Upper lobe of left lung (tissue), 6 donors: ENCODE results near the gene TESPA1. TPM values are rescaled to one million over a fixed set of nuclear protein-coding genes. Genes with fewer than 3 reads are reported as not detected.
"Not testable (repeated sequence)": the region's sequence is repeated elsewhere in the genome, so short reads cannot be mapped to it uniquely, and the experiment has no call there.

Source experiments
- ATAC-seq, 2 donors: fragments of 200-7000 bp; cut with Tn5 transposase; one replicate each; pipeline ENCODE4 v1.9.1; 2022; ENCODE audit warnings: mild to moderate bottlenecking in 2 of 2, moderate library complexity in 2 of 2; ENCODE audit not compliant: low FRiP score in 2 of 2
- DNase-seq, 2 donors: peaks; one replicate each; pipeline ENCODE4 v3.0.0-alpha.2; 2019 to 2020
- H3K27ac ChIP-seq, 4 donors: fragments of 200-600 bp; sonication (generic); one replicate each; pipeline ENCODE4 v1.5.1; 2016 to 2019
- H3K27me3 ChIP-seq, 4 donors: fragments of 200-600 bp; sonication (generic); one replicate each; pipeline ENCODE4 v1.5.1; 2017 to 2019
- H3K36me3 ChIP-seq, 4 donors: fragments of 200-600 bp; sonication (generic); one replicate each; pipeline ENCODE4 v1.5.1; 2016 to 2019
- H3K4me1 ChIP-seq, 4 donors: fragments of 200-600 bp; sonication (generic); one replicate each; pipeline ENCODE4 v1.5.1; 2018 to 2019
- H3K4me3 ChIP-seq, 4 donors: fragments of 200-600 bp; sonication (generic); one replicate each; pipeline ENCODE4 v1.5.1; 2017 to 2019; ENCODE audit warnings: mild to moderate bottlenecking in 2 of 4, moderate library complexity in 1 of 4
- H3K9me3 ChIP-seq, 4 donors: fragments of 200-600 bp; sonication (generic); one replicate each; pipeline ENCODE4 v1.5.1; 2018 to 2019
- CTCF ChIP-seq, 6 experiments: fragments of 450-650 bp in 4 of 6; fragments of 200-600 bp in 2 of 6; sonication (generic) in 2 of 6; IDR thresholded peaks; one replicate each; pipeline ENCODE4 v1.5.1; 2016 to 2019; ENCODE audit warnings: antibody characterized with exemption in 6 of 6
- EP300 ChIP-seq, 4 donors: sonication (generic); formaldehyde crosslinking; IDR thresholded peaks; one replicate each; pipeline ENCODE4 v1.5.1; 2017; ENCODE audit warnings: antibody characterized with exemption in 4 of 4, control low read depth in 2 of 4
- POLR2A ChIP-seq, 4 donors: fragments of 450-650 bp; IDR thresholded peaks; one replicate each; pipeline ENCODE4 v1.5.1; 2016 to 2017; ENCODE audit warnings: antibody characterized with exemption in 4 of 4, mild to moderate bottlenecking in 2 of 4
- POLR2AphosphoS5 ChIP-seq, 2 donors: sonication (generic); formaldehyde crosslinking; IDR thresholded peaks; one replicate each; pipeline ENCODE4 v1.5.1; 2017; ENCODE audit warnings: antibody characterized with exemption in 2 of 2
- WGBS, 2 donors: methylation state at CpG; one replicate each; pipeline ENCODE4 v1.1.5; 2017 to 2018; 5-methylcytosine and 5-hydroxymethylcytosine counted together
- total RNA-seq, 6 donors: library from RNA; depleted of rRNA in 4 of 6; stranded (reverse); fragments of >200 nt in 4 of 6; gene quantifications; one replicate each; pipeline versions ENCODE4 v1.1.0 to v1.2.1, GENCODE V29; 2016 to 2021
- donor health status: DM: no; HTN: no; CAD: no; lungs with moderate emphysema.
- donor health status: DM: no; HTN: yes; CAD: no; lungs with severe emphysema.

TESPA1 gene
- total RNA-seq, 6 donors from 2014 or later, result 2.7 to 10.5 (median 4.3) TPM

DNA sequence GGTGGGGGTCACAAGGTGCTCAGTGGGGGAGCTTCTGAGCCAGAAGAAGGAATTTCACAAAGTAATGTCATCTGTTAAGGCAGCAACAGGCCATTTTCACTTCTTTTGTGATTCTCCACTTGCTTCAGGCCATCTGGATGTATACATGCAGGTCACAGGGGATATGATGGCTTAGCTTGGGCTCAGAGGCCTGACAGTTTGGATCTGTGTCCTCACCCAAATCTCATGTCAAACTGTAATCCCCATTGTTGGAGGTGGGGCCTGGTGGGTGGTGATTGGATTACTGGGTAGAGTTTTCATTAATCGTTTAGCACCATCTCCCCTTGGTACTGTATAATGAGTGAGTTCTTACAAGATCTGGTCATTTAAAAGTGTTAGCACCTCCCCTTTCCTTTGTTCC is 36.4 kb downstream of the TESPA1 start:
- Histone ChIP-seq H3K4me3 (no peak overlapping the region), H3K27me3 (no peaks in the 10 kb centered on the region), H3K4me1 (no peaks in the 10 kb centered on the region), H3K36me3 (no peaks in the 10 kb centered on the region), H3K27ac (no peak overlapping the region), H3K9me3 (no peaks in the 10 kb centered on the region)
- 83 to 84% methylated on average over 1 of the region's 1 CpG for WGBS, 2 donors
- TF ChIP-seq POLR2A (IDR thresholded peaks at IDR 0.05) (no peak), POLR2AphosphoS5 (IDR thresholded peaks at IDR 0.05) (no peak), CTCF (IDR thresholded peaks at IDR 0.05) (no peak), EP300 (IDR thresholded peaks at IDR 0.05) (no peak)
- no peak for ATAC-seq
- DNase-seq, result no peak

DNA sequence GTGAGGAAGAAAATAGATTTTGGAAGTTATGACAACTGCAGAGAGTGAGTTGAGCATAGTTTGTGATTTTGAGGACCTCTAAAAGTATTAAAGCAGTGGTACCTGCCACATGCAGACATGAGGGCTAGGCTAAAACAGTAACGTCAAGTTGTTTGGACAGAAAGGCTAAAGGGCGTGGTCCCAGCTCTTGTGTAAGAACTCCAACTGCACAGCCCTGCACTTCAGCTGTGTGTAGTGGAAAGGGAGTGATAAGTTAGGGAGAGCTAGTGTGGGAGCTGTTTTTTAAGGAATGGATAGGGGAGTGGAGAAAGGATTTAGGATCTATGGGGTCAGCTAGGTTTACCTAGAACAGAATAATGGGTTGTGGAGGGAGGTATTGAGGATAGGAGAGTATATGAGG is 39.5 kb downstream of the TESPA1 start:
- Histone ChIP-seq H3K36me3 (no peaks in the 10 kb centered on the region), H3K27me3 (no peaks in the 10 kb centered on the region), H3K4me3 (no peak overlapping the region), H3K4me1 (no peaks in the 10 kb centered on the region), H3K27ac (no peak overlapping the region), H3K9me3 (no peaks in the 10 kb centered on the region)
- TF ChIP-seq POLR2AphosphoS5 (IDR thresholded peaks at IDR 0.05) (no peak), POLR2A (IDR thresholded peaks at IDR 0.05) (no peak), CTCF (IDR thresholded peaks at IDR 0.05) (no peak), EP300 (IDR thresholded peaks at IDR 0.05) (no peak)
- no peak for ATAC-seq
- 35 to 47% methylated on average over 2 of the region's 2 CpGs for WGBS, 2 donors
- DNase-seq, result peak in 1 of 2 donors; percentile 73

- not testable (repeated sequence) for H3K36me3 ChIP-seq, H3K27ac ChIP-seq, DNase-seq, H3K9me3 ChIP-seq, H3K27me3 ChIP-seq, ATAC-seq, H3K4me3 ChIP-seq, H3K4me1 ChIP-seq
- 54 to 58% methylated on average over 4 of the region's 4 CpGs for WGBS, 2 donors
These were observed 41.3 kb downstream of the TESPA1 start for GRCh38 chr12:54943292-54943691.

- TF ChIP-seq CTCF (IDR thresholded peaks at IDR 0.05) (no peak), POLR2A (IDR thresholded peaks at IDR 0.05) (no peak), POLR2AphosphoS5 (IDR thresholded peaks at IDR 0.05) (no peak)
- WGBS, 2 donors, result 84 to 96% methylated on average over 3 of the region's 3 CpGs
- H3K9me3 ChIP-seq, result no peaks in the 10 kb centered on the region
- no peak overlapping the region for H3K4me3 ChIP-seq
- ATAC-seq (no peak), DNase-seq (no peak)
- no peaks in the 10 kb centered on the region for H3K36me3 ChIP-seq
- H3K4me1 ChIP-seq, result no peaks in the 10 kb centered on the region
- H3K27me3 ChIP-seq, result no peaks in the 10 kb centered on the region
- H3K27ac ChIP-seq, result no peak overlapping the region
These were observed 42.9 kb downstream of the TESPA1 start for GRCh38 chr12:54941659-54942058.

DNA sequence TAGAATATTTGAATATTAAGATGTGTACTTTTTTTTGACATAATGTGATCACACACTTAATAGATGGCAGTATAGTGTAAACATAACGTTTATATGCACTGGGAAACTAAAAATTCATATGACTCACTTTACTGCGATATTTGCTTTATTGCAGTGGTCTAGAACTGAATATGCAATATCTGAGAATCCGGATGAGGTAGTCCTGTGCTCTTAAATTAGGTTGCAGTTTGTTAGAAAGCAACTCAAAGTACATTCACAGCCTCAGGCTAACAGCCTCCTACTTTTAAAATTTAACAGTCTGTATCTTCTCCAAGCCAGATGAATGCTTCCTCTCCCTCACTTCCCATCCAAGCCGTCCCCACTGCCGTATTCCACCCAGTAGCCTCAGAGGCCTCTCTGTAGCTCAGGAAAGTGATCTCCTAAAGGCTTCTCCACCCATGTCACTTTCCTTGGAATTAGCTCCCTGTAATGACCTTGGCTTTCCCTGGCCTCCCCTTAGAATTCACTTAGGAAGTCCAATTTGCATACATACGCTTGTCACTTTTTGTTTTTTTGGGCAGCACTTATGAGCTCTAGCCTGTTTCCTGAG is 43.7 kb downstream of the TESPA1 start:
- WGBS, 2 donors, result 70 to 85% methylated on average over 6 of the region's 6 CpGs
- H3K36me3 ChIP-seq, result no peaks in the 10 kb centered on the region
- TF ChIP-seq POLR2AphosphoS5 (IDR thresholded peaks at IDR 0.05) (no peak), POLR2A (IDR thresholded peaks at IDR 0.05) (no peak), CTCF (IDR thresholded peaks at IDR 0.05) (no peak), EP300 (IDR thresholded peaks at IDR 0.05) (no peak)
- no peak overlapping the region for H3K4me3 ChIP-seq
- H3K4me1 ChIP-seq, result no peaks in the 10 kb centered on the region
- no peaks in the 10 kb centered on the region for H3K9me3 ChIP-seq
- no peaks in the 10 kb centered on the region for H3K27me3 ChIP-seq
- no peak for ATAC-seq
- H3K27ac ChIP-seq, result no peak overlapping the region
- no peak for DNase-seq
